HepG2 (cell line): Measurements from ENCODE around the gene ATP6V0D1. TPM values are rescaled to one million over a fixed set of nuclear protein-coding genes. Genes with fewer than 3 reads are reported as not detected.

Experiments
- BRCA1 ChIP-seq: sonication (generic); formaldehyde crosslinking; IDR thresholded peaks from 2 replicates; pipeline ENCODE4 v1.4.0; 2020; ENCODE audit warnings: missing genetic modification reagents
- CBFB ChIP-seq: sonication (generic); formaldehyde crosslinking; IDR thresholded peaks from 2 replicates; pipeline ENCODE4 v1.4.0; 2020; ENCODE audit warnings: missing genetic modification reagents
- EP300 ChIP-seq, 3 experiments: sonication (generic) in 1 of 3; formaldehyde crosslinking in 1 of 3; IDR thresholded peaks; 2 replicates each; pipeline versions ENCODE4 v1.5.1 to v1.6.1; 2011 to 2020; ENCODE audit warnings: low read depth in 2 of 3, low read length in 2 of 3, borderline replicate concordance in 1 of 3, improper control_type of control experiment in 1 of 3, mild to moderate bottlenecking in 1 of 3, missing genetic modification reagents in 1 of 3, moderate library complexity in 1 of 3
- ESRRA ChIP-seq: sonication (generic); formaldehyde crosslinking; IDR thresholded peaks from 2 replicates; pipeline ENCODE4 v1.5.1; 2020; ENCODE audit warnings: mild to moderate bottlenecking, low read depth, missing genetic modification reagents
- GATAD2A ChIP-seq: IDR thresholded peaks from 2 replicates; pipeline ENCODE4 v1.6.1; 2016
- HDAC6 ChIP-seq: fragments of 200-600 bp; sonication (generic); IDR thresholded peaks from 2 replicates; pipeline ENCODE4 v1.7.0; 2017; ENCODE audit warnings: mild to moderate bottlenecking, antibody characterized with exemption, low read length, low read depth
- HMGXB3 ChIP-seq: sonication (generic); formaldehyde crosslinking; IDR thresholded peaks from 2 replicates; pipeline ENCODE4 v1.4.0; 2020; ENCODE audit warnings: missing genetic modification reagents, borderline replicate concordance
- HNF1A ChIP-seq, 2 experiments: sonication (generic) in 1 of 2; formaldehyde crosslinking in 1 of 2; IDR thresholded peaks; 2 replicates each; pipeline versions ENCODE4 v1.4.0 to v1.6.1; 2016 to 2020; ENCODE audit warnings: borderline replicate concordance in 1 of 2, low read depth in 1 of 2, mild to moderate bottlenecking in 1 of 2, missing genetic modification reagents in 1 of 2
- KAT7 ChIP-seq: IDR thresholded peaks from 2 replicates; pipeline ENCODE4 v1.6.1; 2018; ENCODE audit warnings: borderline replicate concordance, missing compliant biosample characterization
- MED1 ChIP-seq: sonication (generic); formaldehyde crosslinking; IDR thresholded peaks from 2 replicates; pipeline ENCODE4 v1.4.0; 2020; ENCODE audit warnings: missing genetic modification reagents
- MXD1 ChIP-seq: sonication (generic); formaldehyde crosslinking; IDR thresholded peaks from 2 replicates; pipeline ENCODE4 v1.4.0; 2020; ENCODE audit warnings: mild to moderate bottlenecking, missing genetic modification reagents
- NCOA5 ChIP-seq: sonication (generic); formaldehyde crosslinking; IDR thresholded peaks from 2 replicates; pipeline ENCODE4 v1.4.0; 2020; ENCODE audit warnings: missing genetic modification reagents
- NFE2L1 ChIP-seq: sonication (generic); formaldehyde crosslinking; IDR thresholded peaks from 2 replicates; pipeline ENCODE4 v1.4.0; 2020; ENCODE audit warnings: missing genetic modification reagents, mild to moderate bottlenecking, borderline replicate concordance
- POLR2G ChIP-seq: fragments of 200-400 bp; formaldehyde crosslinking; IDR thresholded peaks from 2 replicates; pipeline ENCODE4 v1.6.1; 2018; ENCODE audit warnings: mild to moderate bottlenecking, low read depth, low read length, moderate library complexity
- RNF2 ChIP-seq: fragments of 450-650 bp; conservative IDR thresholded peaks from 2 replicates; pipeline ENCODE4 v1.6.1; 2016; ENCODE audit warnings: low read depth
- SRSF4 ChIP-seq: fragments of 200-400 bp; formaldehyde crosslinking; IDR thresholded peaks from one replicate; pipeline ENCODE4 v1.6.1; 2018; ENCODE audit warnings: mild to moderate bottlenecking, low read depth, low read length, moderate library complexity; ENCODE audit not compliant: poor library complexity, severe bottlenecking
- ZNF605 ChIP-seq: sonication (generic); formaldehyde crosslinking; IDR thresholded peaks from 2 replicates; pipeline ENCODE4 v1.8.0; 2022; ENCODE audit warnings: mild to moderate bottlenecking, missing genetic modification reagents
- ZNF850 ChIP-seq: sonication (generic); formaldehyde crosslinking; conservative IDR thresholded peaks from 2 replicates; pipeline ENCODE4 v1.9.0; 2021; ENCODE audit warnings: mild to moderate bottlenecking, missing genetic modification reagents
- polyA plus RNA-seq, 8 experiments: library from polyadenylated mRNA; depleted of rRNA in 3 of 8; stranded (reverse) in 7 of 8; unstranded in 1 of 8; fragments of >200 nt; fragmentation: Illumina TruSeq in 4 of 8; extraction: Trizol in 4 of 8; gene quantifications; 2 replicates each; pipeline versions ENCODE4 v1.2.1 to v1.2.3, GENCODE V29; 2011 to 2016; ENCODE audit warnings: low read depth in 4 of 8, missing spikeins in 1 of 8, mixed read lengths in 1 of 8; ENCODE audit not compliant: insufficient read depth in 1 of 8
- total RNA-seq, 5 experiments: library from RNA; depleted of rRNA; stranded (reverse); fragments of >200 nt; fragmentation: Illumina TruSeq; extraction: Trizol; gene quantifications; 2 replicates each; pipeline ENCODE4 v1.2.3, GENCODE V29; 2016; ENCODE audit warnings: low read depth in 1 of 5

The ATP6V0D1 gene
- total and polyA plus RNA-seq, 2 of the 13 experiments (the other 11 are each of a cell fraction or from before 2014, with no cell fraction given), result 51.1 to 61.3 TPM

- no peak for TF ChIP-seq HMGXB3 (CRISPR knock-in tag)
- TF ChIP-seq ESRRA, result peak; percentile 92
- TF ChIP-seq KAT7 (CRISPR knock-in tag), result peak; percentile 82; the same call in 1 of the 2 replicates
- TF ChIP-seq MED1 (CRISPR knock-in tag), result peak; percentile 83
- peak; percentile 79; the same call in 1 of the 2 replicates for TF ChIP-seq MXD1 (CRISPR knock-in tag)
- TF ChIP-seq EP300 (IDR thresholded peaks at IDR 0.05; ENCODE audit: low read depth in 2 of 2, low read length in 2 of 2), result peak; percentile 93 to 95
- TF ChIP-seq EP300 (CRISPR knock-in tag; IDR thresholded peaks at IDR 0.05; ENCODE audit: borderline replicate concordance), result peak; percentile 65; the same call in 1 of the 2 replicates
- no peak for TF ChIP-seq RNF2
- no peak for TF ChIP-seq SRSF4
- TF ChIP-seq NCOA5 (CRISPR knock-in tag), result no peak
- TF ChIP-seq ZNF850 (CRISPR knock-in tag), result no peak
- 0 out of 2 replicates have a peak, but pooled peaks have one; percentile 31 for TF ChIP-seq CBFB (CRISPR knock-in tag)
- TF ChIP-seq GATAD2A (CRISPR knock-in tag), result peak; percentile 76
- no peak for TF ChIP-seq HDAC6
- peak; percentile 19; the same call in 1 of the 2 replicates for TF ChIP-seq NFE2L1
- no peak for TF ChIP-seq HNF1A (IDR thresholded peaks at IDR 0.05; ENCODE audit: low read depth)
- TF ChIP-seq HNF1A (CRISPR knock-in tag; IDR thresholded peaks at IDR 0.05; ENCODE audit: borderline replicate concordance), result peak; percentile 60; the same call in 1 of the 2 replicates
- TF ChIP-seq POLR2G, result peak; percentile 67; the same call in 1 of the 2 replicates
- no peak for TF ChIP-seq BRCA1 (CRISPR knock-in tag)
- peak; percentile 52; the same call in 1 of the 2 replicates for TF ChIP-seq ZNF605
These were observed 34.7 kb downstream of the ATP6V0D1 start (continued) for GRCh38 chr16:67445913-67446907.
